GM18499 (cell line): Measurements from ENCODE around the gene WNT6.

Source experiments
- ATAC-seq: cut with Tn5 transposase; IDR thresholded peaks from one replicate; pipeline ENCODE4 v1.9.1; 2021; ENCODE audit warnings: moderate number of reproducible peaks; ENCODE audit not compliant: insufficient read depth, unreplicated experiment

WNT6 gene

DNA sequence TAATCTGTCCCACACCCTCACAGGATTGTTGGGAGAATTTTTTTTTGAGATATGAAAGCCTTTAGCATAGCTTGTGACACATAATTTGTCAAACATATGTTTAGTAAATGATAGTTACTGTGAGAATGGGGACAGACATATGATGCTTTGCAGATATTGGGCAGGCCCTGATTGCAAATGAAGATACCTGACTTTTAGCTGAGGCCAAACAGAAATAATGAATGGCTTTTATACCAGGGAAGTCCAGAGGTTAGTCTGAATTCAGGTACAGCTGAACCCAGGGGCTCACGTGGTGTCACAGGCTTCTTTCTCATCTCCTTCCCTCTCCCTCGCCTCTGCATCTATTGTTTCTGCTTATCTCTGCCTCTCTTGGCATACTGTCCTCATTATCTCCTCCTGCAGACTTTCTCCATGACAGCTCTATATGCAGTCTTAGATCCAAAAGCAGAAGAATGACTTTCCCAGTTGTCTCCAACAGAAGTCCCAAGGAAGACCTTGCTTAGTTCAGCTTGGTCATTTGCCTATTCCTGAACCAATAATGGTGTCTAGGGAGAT is 16.2 kb downstream of the WNT6 start:
- ATAC-seq = no peak

DNA sequence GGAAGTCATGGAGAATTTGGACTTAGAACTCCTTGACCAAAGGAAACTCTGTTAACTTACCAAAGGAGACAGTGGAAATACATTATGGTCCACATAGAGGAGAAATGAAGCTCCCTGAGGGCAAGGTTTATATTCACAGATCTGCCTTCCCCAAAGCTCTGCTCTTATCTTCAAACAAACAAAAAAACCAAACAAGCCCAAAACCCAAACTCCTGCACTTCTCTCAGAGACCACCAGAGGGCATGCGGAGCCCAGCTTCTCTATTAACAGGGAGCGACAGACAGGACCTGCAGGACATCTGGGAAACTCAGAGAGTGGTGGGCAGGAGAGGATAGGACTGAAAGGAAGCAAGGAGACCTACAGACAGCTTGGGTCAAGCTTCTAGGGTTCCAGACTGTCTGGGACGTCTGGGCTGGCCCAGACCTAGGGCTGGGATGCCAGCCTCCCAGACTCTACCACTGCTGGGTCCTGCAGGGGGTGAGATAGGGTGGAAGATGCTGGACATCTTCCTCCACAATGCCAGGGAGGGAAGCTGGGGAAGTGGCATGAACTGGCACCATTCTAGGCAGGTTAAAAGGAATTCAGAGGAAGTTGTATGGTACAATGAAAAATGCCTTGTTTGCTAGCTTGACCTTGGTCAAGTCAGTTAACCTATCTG is 17.1 kb downstream of the WNT6 start:
- no peak for ATAC-seq

DNA sequence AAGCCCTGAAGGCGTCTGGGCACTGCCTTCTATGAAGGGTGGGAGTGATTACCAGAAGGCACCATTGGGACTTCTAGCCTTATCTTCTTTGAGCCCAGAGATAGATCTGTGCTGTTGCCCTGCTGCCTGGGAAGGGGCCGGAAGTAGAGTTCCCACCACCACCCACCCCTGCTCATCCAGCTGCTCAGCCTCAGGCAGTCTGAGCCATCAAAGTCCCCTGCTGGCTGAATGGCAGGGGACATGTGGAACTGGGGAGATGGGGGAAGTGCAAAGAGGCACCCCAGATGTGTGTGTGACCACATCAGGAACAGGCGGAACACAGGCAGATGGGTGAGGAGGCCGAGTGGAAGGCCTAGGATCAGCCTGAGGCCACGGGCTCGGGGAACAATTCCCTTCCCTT is 17.7 kb downstream of the WNT6 start:
- ATAC-seq = no peak

DNA sequence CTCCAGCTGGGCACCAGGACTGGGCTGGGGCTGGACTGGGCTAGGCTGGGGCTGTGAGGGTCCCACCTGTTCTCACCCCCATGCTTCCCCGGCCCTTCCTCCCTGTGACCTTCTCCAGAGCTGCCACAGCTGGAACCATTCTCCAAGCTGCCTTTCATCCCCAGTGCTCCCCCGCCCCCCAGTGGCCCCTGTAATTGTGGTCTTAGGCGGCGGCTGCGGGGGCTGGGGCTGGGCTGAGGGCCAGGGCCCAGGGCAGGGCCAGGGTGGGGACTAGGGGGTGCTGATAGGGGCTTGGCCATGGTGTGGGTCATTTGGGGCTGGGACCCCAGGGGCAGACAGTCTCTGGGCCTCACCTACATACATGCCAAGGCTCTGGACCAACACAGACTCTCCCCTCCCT is 18.3 kb downstream of the WNT6 start:
- no peak for ATAC-seq

DNA sequence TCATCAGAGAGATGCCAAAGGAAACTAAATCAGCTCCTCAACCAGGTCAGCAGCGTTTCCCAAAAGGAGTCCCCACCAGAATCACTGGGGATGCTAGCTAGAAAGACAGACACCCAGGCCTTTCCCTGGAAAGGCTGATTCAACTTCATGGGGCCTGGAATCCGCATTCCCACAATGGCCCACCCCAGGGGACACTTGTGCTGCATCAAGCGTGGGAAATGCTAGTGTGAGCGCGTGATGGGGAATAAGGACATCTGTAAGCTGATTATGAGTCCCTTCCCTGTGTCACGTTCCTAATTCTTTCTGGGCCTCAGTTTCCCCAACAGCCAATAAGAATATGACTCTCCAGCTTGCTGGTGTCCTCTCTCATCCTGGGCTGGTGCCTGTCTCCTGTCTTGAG is 18.9 kb downstream of the WNT6 start:
- no peak for ATAC-seq

DNA sequence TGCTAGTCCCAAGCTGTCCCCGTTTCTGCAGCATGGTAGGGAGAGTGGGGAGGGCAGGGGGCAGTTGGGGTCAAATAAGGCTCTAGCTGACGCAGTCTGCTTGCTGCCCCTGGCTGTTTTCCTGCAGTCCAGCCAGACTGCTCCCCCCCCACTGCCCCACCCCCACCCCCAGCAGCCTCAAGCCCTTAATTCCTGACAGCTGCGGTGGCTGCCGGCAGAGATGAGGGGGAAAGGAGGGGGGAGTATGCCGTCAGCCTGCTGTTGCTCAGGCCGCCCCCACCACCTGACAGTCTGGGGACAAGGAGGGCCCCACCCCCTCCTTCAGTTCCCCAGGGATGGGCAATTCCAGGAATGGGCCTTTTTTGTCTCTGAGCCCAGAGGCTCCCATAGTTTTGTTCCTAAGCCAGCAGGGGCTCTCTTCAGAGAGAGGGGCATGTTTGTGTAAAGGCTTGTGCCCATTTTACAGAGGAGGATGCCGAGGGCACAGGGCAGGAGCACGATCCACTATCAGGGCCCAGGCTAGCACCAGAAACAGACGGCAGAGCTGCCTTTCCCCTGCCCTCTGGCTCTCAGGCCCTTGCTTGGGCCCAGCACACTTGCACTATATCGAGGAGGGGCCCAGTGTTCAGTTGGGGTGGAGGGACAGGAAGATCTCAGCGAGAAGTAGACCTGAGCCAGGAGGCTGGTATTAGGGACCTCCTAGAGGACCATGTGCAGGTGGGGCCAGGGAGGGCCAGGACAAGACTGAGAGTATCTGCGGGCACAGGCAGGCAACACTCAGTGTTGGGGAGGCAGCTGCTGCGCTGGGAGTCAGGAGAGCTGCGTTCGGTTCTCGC is 19.5 kb downstream of the WNT6 start:
- ATAC-seq = no peak

DNA sequence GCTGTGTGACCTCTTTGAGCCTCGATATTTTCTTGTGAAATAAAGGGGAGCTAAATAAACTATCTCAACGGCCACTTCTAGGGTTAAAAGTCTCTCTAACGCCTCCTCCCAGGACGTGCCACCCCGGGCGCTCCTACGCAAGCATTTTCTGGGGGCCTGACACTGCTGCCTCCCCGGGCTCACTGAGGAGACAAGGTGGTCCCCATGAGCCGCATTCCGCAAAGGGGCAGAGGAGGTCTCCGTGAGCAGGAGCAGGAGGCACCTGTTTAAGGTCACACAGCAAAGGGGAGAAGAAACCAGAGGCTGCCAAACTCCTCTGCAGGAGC is 20.1 kb downstream of the WNT6 start:
- no peak for ATAC-seq

DNA sequence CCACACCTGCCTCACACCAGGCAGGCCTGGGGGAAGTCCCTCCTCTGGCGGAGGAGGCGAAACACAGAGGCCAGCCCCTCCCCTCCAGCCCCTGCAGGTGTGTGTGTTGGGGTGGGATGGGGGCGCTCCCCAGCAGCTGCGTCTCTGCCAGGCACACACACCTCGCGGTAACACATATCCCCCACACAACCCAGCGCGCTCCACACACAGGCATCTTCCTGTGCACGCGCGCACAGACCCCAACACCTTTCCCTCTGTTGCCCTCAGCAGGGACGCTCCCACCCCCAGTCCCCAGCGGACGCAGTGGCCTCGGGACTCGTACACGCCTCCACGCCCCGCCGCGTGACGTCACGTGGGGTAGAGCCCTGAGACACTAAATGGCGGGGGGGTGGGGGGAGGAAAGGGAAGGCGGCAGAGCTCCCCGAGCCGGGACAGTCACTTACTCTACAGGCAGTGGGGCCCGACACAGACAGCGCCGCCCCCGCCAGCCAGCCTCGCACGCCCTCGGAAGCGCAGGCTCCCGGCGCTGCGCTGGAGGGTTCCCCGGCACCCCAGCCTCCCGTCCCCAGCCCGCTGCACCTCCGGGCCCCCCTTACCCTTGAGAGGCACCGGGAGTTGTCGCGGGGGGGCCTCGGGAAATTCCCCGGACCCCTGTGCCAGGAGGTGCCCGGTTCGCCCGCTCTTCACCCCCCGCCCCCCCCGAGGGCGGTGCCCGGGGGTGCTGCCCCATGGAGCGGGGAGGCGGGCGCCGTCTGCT is 20.7 kb downstream of the WNT6 start, which contains the start of gene WNT10A:
TSS of gene WNT10A (plus strand) at position 751 of the 757 bp plus-strand sequence. CDS start 144 bp downstream, outside the sequence.
- ATAC-seq = peak; percentile 48

DNA sequence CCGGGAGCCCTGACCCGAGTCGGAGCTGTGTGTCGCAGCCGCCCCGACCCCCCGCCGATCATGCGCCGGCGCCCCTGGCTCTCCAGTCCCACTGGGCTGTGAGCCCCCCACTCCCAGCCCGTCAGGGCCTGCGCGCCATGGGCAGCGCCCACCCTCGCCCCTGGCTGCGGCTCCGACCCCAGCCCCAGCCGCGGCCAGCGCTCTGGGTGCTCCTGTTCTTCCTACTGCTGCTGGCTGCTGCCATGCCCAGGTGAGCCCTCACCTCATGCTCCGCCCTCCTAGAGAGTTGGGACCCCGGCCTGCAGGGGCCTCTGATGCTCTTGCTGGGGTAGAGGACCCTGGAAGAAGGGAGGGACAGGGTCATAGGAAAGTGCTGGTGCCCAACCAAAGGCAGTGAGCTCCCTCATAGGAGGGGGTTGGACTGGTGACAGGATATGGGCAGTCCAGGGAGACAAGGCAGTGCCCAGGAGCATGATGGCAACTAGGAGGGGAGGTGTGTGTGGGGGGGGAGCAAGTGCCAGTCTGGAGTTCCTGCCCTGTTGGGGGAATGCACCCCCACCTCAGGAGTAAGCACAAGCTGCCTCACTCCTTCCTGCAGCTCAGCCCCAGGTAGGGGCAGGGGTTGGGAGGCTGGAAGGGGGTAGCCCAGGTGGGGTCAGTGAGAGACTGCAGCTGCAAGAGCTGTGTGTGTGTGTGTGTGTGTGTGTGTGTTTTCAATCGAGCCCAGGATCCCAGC is 21.4 kb downstream of the WNT6 start:
- no peak for ATAC-seq

DNA sequence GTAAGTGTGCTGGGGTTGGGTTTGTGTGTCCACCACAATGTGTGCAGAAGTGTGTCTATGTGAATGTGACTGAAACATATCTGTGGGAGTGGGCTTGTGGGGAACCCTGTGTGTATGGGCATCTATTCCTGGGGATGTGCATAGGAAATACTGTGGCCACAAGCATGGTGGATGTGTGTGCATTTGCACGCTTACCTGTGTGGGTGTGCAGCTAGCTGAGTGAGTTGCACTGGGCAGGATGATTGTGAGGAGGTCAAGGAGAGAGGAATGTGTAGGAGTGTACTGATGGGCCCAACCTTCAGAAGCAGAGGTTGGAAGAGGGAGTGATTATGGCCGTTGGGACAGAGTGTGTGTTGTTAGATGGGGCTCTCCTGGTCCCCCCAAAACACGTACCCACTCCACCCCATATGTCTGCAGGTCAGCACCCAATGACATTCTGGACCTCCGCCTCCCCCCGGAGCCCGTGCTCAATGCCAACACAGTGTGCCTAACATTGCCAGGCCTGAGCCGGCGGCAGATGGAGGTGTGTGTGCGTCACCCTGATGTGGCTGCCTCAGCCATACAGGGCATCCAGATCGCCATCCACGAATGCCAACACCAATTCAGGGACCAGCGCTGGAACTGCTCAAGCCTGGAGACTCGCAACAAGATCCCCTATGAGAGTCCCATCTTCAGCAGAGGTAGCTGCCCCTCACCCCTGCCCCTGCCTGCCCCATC is 22.3 kb downstream of the WNT6 start:
- no peak for ATAC-seq

DNA sequence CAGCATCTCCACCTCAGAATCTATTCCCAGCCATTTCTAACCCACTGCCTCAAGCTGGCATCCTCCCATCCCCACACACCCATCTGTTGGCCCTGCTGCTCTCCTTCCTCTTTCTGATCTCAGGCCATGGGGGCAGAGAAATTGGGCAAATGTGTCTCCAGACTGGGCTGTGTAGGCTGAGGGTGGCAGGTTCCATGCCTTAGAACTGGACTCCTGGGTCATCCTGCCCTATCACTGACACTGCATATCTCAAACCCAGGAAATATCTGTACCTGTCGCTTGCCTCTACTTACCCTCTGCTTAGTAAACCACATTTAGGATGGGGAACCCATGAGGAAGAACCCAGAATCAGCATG is 22.8 kb downstream of the WNT6 start:
- ATAC-seq = no peak

DNA sequence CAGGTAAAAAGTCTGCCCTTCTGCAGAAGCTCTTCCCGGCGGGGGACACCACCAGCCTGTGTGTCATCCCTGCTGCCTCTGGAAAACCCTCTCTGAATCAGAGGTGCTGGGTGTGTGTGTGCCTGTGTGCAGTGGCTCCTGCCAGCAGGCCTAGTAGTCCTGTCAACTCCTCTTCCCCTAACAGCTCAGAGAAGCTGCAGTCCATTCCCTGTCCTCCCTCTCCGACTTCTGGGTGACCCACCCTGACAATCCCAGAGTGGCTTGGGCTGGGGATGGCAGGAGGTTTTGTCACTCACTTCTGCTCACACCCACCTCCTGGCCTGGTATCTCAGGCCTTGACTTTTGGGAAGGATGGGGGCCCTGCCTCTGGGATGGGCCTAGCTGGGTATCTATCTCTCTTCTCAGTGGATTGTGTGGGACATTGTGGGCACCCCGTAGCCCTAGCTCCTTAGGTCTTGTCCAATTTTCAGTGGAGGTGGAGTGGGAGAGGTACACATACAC is 23.3 kb downstream of the WNT6 start:
- ATAC-seq = no peak

DNA sequence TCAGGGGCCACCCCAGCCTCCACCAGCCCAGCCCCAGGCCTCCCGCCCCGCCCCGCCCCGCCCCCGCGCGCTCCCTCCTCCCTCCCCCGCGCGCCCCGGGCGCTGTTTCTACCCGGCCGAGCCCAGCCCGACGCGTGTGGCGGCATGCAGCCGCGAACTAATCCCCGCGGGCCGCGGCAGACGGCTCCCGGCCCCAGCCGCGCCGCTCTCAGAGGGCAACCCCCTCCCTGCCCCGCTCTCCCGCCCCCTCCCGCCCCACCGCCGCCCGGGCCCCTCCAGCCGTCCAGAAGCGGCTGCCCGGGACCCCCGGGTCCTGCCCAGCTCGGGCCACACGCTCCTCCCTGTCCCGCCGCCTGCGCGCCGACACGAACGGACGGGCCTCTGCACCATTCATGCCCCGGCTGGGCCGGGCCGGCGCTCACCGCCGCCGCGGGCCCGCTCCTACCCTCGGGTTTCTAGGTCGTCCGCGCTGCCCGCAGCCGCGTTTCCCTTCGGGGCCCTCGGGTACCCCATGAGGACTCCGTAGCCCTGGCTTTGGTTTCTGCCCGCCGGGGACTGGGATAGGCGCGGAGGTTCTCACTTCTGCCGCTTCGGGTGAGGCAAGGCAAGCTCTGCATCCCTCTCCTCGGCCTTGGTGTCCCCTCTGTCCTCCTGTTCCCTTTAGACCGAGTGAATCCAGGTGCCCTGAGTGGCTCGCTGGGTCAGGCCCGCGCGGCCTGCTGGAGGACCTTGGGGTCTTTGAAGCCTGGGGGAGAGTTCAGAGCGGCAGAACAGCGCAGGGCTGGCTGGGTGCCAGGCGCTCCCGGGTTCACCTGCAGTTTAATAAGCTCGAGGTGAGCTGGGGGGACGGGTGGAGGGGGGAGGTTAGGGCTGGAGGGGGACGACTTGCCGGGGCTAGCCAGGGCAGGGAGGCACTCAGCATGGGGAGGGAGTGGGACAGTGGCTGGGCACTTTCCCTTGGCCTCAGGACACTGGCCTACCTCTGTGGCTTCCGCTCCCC is 24.2 kb downstream of the WNT6 start:
- ATAC-seq = no peak

DNA sequence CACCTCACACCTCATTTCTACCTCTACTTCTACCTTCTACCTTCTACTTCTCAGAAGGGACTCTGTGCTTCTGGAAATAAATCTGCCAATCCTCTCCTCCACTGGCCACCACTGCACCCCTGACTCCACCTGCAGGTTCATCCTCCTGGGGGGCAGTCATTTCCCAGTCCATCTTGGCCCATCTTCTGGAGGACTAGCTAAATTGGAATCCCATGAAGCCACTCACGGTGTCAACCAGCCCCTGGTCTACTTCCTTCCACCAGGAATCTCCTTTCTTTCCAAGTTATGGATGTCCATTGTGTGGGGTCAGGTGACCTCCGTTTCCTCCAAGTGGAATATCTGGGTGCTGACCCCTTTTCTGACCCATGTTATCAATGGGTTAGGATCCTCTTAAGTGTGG is 24.9 kb downstream of the WNT6 start:
- ATAC-seq = no peak

DNA sequence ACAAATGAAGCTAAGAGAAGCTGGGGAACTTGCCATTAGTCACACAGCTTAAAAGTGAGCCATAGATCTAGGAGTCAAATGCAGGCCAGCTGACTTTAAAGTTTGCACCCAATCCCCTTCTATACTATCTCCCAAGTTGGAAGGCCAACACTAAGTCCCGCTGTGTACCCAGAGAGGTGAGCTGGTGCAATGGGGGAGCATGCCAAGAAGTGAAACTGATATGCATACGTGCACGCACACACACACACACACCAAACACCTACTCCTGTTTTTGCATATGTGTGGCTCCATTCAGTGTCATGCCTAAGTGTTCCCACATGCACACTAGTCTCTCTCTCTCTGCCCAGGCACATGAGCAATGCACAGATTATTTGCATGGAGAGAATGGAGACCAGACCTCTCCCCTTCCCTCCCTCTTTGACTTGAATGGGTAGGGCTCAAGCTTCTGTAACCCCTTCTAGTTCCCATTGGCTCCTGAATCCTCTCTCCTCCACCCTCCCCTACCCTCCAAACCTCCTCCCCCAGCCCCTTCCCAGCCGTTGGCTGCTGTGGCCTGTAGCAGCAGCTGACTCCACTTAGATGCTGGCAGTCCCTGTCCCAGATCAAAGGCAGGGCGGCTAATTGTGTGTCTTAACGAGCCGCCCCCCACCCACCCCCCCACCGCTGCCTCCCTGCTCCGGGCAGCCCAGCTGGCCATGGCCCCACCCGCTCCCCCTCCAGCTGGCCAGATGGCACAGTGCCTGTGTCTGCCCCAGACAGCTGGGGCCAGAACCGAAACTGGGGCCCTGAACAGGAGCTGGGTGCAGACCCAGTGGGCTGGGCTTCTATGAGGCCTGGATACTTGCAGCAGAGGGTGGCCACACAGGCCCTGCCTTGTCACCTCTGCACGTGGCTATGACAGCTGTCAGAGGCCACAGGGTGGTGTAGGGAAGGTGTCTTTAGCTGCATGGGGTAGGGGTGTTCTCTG is 26.7 kb downstream of the WNT6 start:
- peak; percentile 57 for ATAC-seq

DNA sequence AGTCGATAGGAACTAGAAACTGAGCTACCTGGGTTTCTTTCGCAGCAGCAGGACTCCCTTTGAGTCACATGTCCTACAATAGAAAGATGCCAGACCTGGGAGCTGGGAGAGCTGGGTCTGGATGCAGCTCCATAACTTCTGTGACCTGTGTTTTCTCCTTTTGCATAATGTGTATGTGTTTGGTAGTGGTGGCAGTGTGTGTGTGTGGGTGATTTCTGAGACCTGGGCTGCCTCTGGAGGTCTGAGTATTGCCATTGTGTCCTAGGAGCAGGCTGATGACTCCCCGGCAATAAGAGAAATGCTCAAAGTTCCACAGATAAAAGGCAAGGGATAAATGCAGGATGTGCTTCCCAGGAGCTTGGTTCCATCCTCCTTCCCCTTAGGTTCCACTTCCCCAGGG is 27.5 kb downstream of the WNT6 start:
- ATAC-seq = no peak

DNA sequence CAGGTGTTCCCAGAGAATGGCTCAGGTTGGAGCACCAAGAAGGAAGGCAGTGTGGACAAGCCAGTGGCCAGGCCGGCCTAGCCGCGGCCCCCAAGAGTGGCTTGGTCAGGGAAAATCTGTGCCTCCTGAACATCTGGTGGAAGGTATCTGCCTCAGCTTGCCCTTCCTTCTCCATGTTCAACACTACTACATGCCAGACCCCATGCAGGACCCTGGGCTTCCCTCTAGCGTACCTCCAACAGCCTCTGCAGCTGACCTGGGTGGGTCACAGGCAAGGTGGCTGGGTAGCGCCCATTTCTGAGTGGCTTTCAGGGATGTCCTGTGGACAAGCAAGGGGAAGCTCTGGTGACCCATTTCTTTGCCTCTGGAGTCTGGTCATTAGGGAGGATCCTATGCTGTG is 28.7 kb downstream of the WNT6 start:
- ATAC-seq = no peak
